Cardiac muscle cell (in vitro differentiated cells and primary cell): ENCODE results near the gene JMJD1C. TPM values are rescaled to one million over a fixed set of nuclear protein-coding genes. Genes with fewer than 3 reads are reported as not detected.
"Not testable (repeated sequence)": the region's sequence is repeated elsewhere in the genome, so short reads cannot be mapped to it uniquely, and the experiment has no call there.

Experiments used
- DNase-seq, 2 donors: peaks; one replicate each; pipeline versions ENCODE4 v3.0.0 to v3.0.0-alpha.2; 2010 to 2017; ENCODE audit warnings: low read depth in 1 of 2, low spot score in 1 of 2
- H3K27ac ChIP-seq: fragments of 200-600 bp; sonication (generic); 2 replicates; pipeline ENCODE4 v1.5.1; 2016
- H3K27me3 ChIP-seq: fragments of 200-600 bp; sonication (generic); 2 replicates; pipeline ENCODE4 v1.6.0; 2016; ENCODE audit warnings: control low read depth
- H3K36me3 ChIP-seq: fragments of 200-600 bp; sonication (generic); 2 replicates; pipeline ENCODE4 v1.5.1; 2016; ENCODE audit warnings: control low read depth
- H3K4me1 ChIP-seq: fragments of 200-600 bp; sonication (generic); 2 replicates; pipeline ENCODE4 v1.8.1; 2017; ENCODE audit warnings: low read depth, mild to moderate bottlenecking, mixed run types
- H3K4me3 ChIP-seq: fragments of 200-600 bp; sonication (generic); 2 replicates; pipeline ENCODE4 v1.5.1; 2016; ENCODE audit warnings: mild to moderate bottlenecking
- H3K9me3 ChIP-seq: fragments of 200-600 bp; sonication (generic); 2 replicates; pipeline ENCODE4 v1.5.1; 2017; ENCODE audit warnings: low read depth, mild to moderate bottlenecking, control low read depth
- polyA plus RNA-seq: library from polyadenylated mRNA; unstranded; fragments of >200 nt; fragmentation: Nextera tagmentation; extraction: Ambion mirVana; gene quantifications from 2 replicates; pipeline ENCODE4 v1.2.1, GENCODE V29; 2016
- total RNA-seq: library from RNA; depleted of rRNA; stranded (reverse); fragments of >200 nt; gene quantifications from 2 replicates; pipeline ENCODE4 v1.2.3, GENCODE V29; 2016
- TF ChIP-seq, protein P1 (sequence below): IDR thresholded peaks from 2 replicates; pipeline ENCODE4 v1.5.1; 2012; ENCODE audit warnings: low read depth, mild to moderate bottlenecking, low read length

JMJD1C gene
- total and polyA plus RNA-seq, 2 experiments from 2014 or later = 59.1 to 144 TPM

DNA sequence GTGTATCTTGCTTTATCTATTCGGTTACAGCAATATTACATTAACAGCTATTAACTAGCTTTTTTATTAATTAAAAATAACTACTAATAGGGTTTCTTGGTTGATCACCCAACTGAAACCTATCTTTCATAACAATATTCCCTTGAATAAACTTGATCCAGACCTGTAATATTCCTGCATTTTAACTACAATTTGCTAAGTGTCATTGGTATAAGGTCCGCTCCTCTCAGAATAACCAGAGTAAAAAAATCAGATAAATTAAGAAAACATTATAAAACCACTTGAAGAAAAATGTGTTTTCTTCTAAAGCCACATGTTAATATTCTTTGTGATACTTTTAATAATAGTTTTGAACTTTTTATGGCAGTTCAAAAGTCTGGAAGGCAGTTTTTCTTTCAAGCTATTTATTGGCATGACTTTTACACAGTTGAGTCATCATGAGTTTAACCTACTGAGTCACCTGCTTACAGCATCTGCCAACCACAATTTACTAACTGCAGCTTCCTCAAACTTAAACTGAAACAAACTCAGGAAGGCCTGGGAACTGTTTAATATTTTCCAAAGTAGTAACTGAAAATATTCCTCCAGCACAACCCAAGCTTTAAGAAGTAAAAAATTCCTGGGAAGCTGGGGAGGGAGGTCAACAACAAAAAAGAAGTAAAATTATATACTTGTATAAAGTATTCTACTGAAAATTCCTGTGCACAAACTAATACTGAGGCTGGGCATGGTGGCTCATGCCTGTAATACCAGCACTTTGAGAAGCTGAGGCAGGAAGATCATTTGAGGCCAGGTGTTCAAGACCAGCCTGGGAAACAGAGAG, 229.5 kb downstream of the JMJD1C start:
- H3K9me3 ChIP-seq = no peaks in the 10 kb centered on the region
- H3K27ac ChIP-seq = peak overlapping the region; percentile 14
- no peaks in the 10 kb centered on the region for H3K36me3 ChIP-seq
- TF ChIP-seq, protein P1, sequence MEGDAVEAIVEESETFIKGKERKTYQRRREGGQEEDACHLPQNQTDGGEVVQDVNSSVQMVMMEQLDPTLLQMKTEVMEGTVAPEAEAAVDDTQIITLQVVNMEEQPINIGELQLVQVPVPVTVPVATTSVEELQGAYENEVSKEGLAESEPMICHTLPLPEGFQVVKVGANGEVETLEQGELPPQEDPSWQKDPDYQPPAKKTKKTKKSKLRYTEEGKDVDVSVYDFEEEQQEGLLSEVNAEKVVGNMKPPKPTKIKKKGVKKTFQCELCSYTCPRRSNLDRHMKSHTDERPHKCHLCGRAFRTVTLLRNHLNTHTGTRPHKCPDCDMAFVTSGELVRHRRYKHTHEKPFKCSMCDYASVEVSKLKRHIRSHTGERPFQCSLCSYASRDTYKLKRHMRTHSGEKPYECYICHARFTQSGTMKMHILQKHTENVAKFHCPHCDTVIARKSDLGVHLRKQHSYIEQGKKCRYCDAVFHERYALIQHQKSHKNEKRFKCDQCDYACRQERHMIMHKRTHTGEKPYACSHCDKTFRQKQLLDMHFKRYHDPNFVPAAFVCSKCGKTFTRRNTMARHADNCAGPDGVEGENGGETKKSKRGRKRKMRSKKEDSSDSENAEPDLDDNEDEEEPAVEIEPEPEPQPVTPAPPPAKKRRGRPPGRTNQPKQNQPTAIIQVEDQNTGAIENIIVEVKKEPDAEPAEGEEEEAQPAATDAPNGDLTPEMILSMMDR = no peak
- H3K27me3 ChIP-seq = no peaks in the 10 kb centered on the region
- peaks cover 6% of the 10 kb centered on the region for H3K4me1 ChIP-seq
- H3K4me3 ChIP-seq = no peak overlapping the region
- peak in 1 of 2 donors; percentile 80 for DNase-seq

DNA sequence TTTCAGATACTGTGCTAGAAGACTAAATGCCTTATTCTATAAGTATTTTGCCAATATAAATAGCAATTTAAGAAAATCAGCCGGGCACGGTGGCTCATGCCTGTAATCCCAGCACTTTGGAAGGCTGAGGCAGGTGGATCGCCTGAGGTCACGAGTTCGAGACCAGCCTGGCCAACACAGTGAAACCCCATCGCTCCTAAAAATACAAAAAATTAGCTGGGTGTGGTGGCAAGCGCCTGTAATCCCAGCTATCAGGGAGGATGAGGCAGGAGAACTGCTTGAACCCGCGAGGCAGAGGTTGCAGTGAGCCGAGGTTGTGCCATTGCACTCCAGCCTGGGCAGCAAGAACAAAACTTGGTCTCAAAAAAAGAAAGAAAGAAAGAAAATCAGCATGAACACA, 230.6 kb downstream of the JMJD1C start:
- not testable (repeated sequence) for H3K4me3 ChIP-seq, DNase-seq, H3K36me3 ChIP-seq, H3K27me3 ChIP-seq, H3K9me3 ChIP-seq, H3K4me1 ChIP-seq, H3K27ac ChIP-seq

DNA sequence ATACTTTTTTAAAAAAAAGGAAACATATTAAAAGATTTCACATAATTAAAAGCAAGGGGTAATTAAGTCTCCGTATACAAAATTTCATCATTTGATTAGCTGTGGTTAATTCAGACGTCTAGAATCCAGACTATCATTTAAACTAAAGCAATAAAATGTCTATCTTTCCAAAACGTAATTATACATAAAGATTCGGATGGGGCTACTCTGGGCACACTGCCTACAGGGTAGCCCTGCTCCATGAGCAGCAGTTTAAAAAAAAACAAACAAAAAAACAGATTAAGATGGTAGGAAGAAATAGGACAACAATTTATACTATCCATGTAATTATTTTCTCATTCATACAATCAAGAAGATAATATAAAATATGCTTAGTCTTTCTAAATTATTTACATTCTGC, 236.6 kb downstream of the JMJD1C start:
- TF ChIP-seq, protein P1 = no peak

DNA sequence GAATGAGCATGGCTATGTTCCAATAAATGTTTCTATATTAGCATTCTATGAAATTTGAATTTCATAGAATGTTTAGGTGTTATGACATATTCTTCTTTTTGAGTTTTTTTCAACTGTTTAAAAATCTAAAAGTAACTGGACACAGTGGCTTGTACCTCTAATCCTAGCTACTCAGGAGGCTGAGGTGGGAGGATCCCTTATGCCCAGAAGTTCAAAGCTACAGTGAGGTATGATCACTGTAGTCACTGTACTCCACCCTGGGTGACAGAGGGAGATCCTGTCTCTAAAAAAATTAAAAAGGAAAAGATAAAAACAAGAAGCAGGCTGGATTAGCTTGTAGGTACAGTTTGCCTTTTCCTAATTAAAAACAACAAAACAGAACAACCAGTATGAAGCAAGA, 237.5 kb downstream of the JMJD1C start:
- no peaks in the 10 kb centered on the region for H3K27me3 ChIP-seq
- H3K4me1 ChIP-seq = no peaks in the 10 kb centered on the region
- no peak overlapping the region for H3K4me3 ChIP-seq
- no peak for DNase-seq
- TF ChIP-seq, protein P1 = no peak
- H3K36me3 ChIP-seq = no peaks in the 10 kb centered on the region
- H3K27ac ChIP-seq = peak overlapping the region; percentile 42
- no peaks in the 10 kb centered on the region for H3K9me3 ChIP-seq

More for the DNA sequence above, 236.6 kb downstream of the JMJD1C start:
- no peaks in the 10 kb centered on the region for H3K27me3 ChIP-seq
- H3K4me1 ChIP-seq = no peaks in the 10 kb centered on the region
- no peaks in the 10 kb centered on the region for H3K36me3 ChIP-seq
- DNase-seq = no peak
- no peaks in the 10 kb centered on the region for H3K9me3 ChIP-seq
- no peak overlapping the region for H3K4me3 ChIP-seq
- peak overlapping the region; percentile 16 for H3K27ac ChIP-seq

DNA sequence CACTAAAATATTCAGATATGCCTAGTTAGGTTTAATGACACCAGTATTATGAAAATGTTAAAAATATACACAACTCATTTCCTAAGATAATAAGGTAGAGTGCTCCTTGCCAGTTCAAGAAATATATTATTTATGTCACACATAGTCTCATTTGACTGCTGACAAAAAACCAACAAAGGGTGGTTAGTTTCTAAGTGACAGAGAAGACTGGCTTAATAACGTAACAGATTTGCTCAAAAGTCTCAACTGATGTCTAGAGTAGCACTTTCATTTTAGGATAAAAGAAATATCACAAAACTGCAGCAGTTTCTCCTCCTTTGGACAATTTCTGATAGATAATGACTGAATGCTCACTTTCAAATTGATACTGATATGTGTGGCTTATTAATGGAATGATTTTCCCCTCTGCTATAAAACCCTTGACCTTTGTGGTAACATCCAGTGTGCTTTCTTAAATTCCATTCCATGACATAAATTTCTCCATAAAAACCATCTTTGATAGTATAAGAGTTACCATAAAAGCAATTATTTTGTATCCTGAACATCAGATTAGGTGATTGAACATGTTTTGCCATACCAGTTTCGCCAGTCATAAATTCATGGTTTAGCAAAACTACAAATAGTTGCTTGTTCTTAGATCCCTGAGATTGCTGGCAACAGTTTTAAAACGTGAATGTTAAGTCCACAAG, 238.4 kb downstream of the JMJD1C start:
- Histone ChIP-seq H3K9me3 (no peaks in the 10 kb centered on the region), H3K27ac (peak overlapping the region; percentile 42), H3K36me3 (no peaks in the 10 kb centered on the region), H3K27me3 (no peaks in the 10 kb centered on the region), H3K4me1 (no peaks in the 10 kb centered on the region), H3K4me3 (no peak overlapping the region)
- no peak for DNase-seq
- TF ChIP-seq, protein P1 = no peak

DNA sequence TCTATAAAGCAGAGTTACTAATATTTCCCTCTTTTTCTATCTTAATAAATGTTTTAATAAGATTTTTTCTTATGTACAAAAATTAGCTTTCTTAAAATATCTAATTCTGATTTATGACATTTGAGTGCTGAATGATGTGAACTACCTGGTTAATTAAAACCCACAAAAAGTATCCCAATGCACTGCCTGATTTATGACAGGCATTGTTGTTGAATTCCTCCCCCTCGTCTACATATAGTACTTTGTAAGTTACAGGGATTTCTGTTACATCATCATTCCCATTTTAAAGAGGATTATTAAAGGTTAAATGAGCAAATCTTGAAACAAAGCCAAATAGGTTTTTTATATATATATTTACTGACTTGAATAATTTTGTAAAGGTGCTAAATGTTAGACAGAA, 241.5 kb downstream of the JMJD1C start:
- Histone ChIP-seq H3K4me1 (peaks cover under 1% of the 10 kb centered on the region), H3K4me3 (no peak overlapping the region), H3K27me3 (no peaks in the 10 kb centered on the region), H3K36me3 (no peaks in the 10 kb centered on the region), H3K27ac (no peak overlapping the region), H3K9me3 (no peaks in the 10 kb centered on the region)
- DNase-seq = no peak
- TF ChIP-seq, protein P1 = no peak
